Measurements from ENCODE around the gene HECW1.

HECW1 gene

DNA sequence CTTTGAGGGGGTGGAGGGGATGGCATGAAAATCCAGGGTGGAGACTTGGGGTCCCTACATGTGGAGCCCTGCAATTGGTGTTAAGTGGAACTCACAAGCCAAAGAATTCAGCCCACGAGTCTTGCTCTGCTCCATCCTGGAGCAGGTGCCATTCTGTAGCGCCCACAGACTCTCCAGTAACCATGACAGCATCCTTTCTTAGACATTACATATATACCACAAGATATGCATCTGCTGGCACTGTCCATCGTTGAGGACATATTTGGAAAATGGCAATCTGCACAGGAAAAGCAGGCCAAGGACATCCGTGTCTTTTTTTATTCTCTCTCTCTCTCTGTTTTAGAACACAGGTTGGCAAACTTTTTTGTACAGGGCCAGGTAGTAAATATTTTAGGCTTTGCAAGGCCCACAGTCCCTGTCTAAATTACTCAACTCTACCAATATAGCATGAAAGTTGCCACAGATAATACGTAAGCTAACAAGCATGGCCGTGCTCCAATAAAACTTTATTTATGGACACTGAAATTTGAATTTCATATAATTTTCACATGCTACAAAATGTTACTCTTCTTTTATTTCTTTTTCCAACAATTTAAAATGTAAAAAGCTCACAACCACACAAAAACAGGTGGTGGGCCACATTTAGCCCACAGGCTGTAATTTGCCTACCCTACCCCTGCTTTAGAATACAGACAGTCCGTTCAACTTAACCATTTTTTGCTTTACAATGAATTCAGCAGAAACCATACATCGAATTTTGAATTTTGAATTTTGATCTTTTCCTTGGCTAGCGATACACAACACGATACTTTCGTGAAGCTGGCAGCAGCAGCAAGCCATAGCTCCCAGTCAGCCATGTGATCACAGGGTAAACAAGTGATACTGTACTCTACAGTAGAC, 329.0 kb downstream of the HECW1 start:
- no peak for DNase-seq (ENCODE audit: low spot score)
- TF ChIP-seq, protein P1, sequence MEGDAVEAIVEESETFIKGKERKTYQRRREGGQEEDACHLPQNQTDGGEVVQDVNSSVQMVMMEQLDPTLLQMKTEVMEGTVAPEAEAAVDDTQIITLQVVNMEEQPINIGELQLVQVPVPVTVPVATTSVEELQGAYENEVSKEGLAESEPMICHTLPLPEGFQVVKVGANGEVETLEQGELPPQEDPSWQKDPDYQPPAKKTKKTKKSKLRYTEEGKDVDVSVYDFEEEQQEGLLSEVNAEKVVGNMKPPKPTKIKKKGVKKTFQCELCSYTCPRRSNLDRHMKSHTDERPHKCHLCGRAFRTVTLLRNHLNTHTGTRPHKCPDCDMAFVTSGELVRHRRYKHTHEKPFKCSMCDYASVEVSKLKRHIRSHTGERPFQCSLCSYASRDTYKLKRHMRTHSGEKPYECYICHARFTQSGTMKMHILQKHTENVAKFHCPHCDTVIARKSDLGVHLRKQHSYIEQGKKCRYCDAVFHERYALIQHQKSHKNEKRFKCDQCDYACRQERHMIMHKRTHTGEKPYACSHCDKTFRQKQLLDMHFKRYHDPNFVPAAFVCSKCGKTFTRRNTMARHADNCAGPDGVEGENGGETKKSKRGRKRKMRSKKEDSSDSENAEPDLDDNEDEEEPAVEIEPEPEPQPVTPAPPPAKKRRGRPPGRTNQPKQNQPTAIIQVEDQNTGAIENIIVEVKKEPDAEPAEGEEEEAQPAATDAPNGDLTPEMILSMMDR (IDR thresholded peaks at IDR 0.05; ENCODE audit: extremely low read depth, missing control alignments) = no peak

DNA sequence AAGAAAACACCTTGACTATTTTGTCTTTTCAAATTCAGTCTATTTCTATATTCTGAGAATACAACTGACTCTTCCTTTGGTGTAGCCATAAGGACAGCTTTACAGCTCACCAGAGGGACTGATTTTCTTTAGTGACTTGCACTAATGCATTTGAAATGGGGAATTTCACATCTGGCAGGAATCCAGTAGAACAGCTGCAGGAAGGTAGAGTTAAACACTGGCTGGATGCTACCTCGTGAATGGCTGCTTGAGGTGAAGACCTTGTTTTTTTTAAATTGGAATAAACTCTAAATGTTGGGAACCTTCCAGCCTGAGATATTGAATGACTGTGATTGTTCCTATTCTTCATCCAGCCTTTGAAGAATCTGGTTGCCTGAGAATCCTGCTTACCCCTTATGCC, 330.9 kb downstream of the HECW1 start:
- DNase-seq (ENCODE audit: low spot score) = no peak
- TF ChIP-seq, protein P1 (IDR thresholded peaks at IDR 0.05; ENCODE audit: extremely low read depth, missing control alignments) = no peak

DNA sequence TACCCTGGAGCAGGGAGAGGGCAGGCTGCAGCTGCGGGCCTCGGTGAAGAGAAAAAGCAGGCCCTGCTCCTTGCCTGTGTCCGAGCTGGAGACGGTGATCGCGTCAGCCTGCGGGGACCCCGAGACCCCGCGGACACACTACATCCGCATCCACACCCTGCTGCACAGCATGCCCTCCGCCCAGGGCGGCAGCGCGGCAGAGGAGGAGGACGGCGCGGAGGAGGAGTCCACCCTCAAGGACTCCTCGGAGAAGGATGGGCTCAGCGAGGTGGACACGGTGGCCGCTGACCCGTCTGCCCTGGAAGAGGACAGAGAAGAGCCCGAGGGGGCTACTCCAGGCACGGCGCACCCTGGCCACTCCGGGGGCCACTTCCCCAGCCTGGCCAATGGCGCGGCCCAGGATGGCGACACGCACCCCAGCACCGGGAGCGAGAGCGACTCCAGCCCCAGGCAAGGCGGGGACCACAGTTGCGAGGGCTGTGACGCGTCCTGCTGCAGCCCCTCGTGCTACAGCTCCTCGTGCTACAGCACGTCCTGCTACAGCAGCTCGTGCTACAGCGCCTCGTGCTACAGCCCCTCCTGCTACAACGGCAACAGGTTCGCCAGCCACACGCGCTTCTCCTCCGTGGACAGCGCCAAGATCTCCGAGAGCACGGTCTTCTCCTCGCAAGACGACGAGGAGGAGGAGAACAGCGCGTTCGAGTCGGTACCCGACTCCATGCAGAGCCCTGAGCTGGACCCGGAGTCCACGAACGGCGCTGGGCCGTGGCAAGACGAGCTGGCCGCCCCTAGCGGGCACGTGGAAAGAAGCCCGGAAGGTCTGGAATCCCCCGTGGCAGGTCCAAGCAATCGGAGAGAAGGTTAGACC, 332.5 kb downstream of the HECW1 start:
- DNase-seq (ENCODE audit: low spot score) = no peak
- TF ChIP-seq, protein P1 (IDR thresholded peaks at IDR 0.05; ENCODE audit: extremely low read depth, missing control alignments) = no peak

DNA sequence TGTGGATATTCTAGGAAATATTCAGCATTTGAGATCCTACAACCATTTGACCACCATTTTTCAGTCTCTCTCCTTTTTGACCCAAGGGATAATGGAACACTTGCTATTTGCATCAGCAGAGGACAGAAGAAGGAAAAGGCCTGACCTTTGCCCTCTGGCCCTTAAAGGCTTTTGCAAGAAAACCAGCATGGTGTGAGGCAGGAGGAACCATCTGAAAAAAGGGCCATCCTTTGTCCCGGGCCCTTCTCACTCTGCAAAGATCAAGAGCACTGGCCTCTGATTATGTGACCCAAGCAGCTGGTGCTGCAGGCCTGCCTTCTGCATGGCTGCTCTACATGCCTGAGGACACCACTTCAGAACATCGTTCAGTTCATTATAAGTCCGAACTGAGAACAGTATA, 337.1 kb downstream of the HECW1 start:
- TF ChIP-seq, protein P1 (IDR thresholded peaks at IDR 0.05; ENCODE audit: extremely low read depth, missing control alignments) = no peak

DNA sequence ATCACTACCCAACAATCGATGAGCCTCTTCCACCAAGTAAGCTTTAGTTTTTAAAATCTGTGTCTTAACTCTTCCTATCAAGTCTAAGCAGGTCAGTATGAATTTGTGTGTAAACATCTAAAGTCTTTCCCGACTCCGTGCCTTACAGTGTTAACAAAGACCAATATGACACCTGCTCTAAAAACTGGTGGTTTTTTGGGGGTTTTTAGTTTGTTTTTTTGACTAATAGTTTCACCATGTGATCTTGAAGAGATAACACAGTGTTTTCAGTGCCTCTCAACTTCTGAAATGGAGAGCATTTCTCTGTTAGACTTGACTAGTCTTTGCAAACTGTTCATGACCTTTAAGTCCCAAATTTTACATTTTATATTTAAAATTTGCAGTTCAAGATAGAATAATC, 338.4 kb downstream of the HECW1 start:
- TF ChIP-seq, protein P1 (IDR thresholded peaks at IDR 0.05; ENCODE audit: extremely low read depth, missing control alignments) = no peak
- no peak for DNase-seq (ENCODE audit: low spot score)

More for the DNA sequence above, 337.1 kb downstream of the HECW1 start:
- DNase-seq (ENCODE audit: low spot score) = no peak

- TF ChIP-seq, protein P1 (IDR thresholded peaks at IDR 0.05; ENCODE audit: extremely low read depth, missing control alignments) = peak; percentile 19
- DNase-seq (ENCODE audit: low spot score) = peak; percentile 74
These were observed 342.6 kb downstream of the HECW1 start for GRCh38 chr7:43454936-43455518.

Data from GM20000 (cell line).